HG03575 (cell line): ENCODE results near the gene C2orf72.
"Not testable (repeated sequence)": the region's sequence is repeated elsewhere in the genome, so short reads cannot be mapped to it uniquely, and the experiment has no call there.

ENCODE experiments used
- ATAC-seq: cut with Tn5 transposase; IDR thresholded peaks from one replicate; pipeline ENCODE4 v1.9.1; 2021; ENCODE audit not compliant: unreplicated experiment, insufficient number of reproducible peaks, low FRiP score; ENCODE audit errors: extremely low read depth

C2orf72 gene

DNA sequence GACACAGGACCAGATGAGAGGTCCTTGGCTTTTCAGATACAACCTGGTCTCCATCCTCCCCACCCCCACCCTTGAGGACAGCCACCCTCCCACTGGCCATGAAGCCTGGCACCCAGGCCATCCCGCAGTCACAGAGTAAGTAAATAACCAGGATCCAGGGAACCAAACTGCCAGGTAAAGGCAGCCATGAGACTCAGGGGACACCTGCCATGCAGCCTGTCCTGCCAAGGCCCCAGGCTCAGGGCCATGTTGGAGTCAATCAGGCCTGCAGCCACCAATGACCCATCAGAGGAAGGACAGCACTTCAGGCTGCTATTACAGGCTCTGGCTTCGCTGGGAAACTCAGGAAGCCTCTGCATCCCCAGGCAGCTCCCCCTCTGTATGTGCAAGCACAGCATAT, 25.8 kb upstream of the C2orf72 start:
- no peak for ATAC-seq

DNA sequence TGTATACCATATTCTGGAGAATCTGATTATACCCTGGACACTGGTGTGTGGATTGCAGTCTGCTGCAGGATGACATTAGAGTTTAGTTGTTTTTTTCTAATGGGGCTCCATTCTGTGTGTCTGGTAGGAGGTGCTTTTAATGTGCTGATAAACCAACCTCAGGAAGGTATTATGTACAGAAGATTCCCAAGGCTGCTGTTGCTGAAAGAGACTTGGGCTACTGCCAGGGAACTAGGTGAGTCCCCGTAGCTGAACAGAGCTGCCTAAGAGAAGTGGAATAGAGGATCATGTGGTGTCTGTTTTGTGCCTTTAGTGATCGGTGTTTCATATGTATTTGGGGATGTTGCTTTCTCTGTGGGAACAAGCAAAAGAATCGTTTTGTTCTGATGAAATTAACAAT, 24.9 kb upstream of the C2orf72 start:
- no peak for ATAC-seq

DNA sequence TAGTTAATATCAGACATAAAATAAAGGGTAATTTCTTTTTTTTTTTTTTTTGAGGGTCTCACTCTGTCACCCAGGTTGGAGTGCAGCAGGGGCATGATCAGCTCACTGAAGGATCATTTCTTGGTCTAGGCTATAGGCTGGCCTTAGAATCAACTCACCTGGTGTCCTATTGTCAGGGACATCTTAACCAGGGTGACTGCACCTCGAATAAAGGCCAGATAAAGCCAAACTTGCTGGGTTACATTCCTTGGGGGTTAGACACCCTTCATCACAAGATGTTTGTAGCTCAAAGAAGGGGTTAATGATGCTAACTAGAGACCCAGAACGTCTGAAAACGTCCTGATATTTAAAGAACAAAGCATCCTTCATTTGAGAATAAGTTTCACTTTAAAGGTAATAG, 23.5 kb upstream of the C2orf72 start:
- ATAC-seq, result no peak

DNA sequence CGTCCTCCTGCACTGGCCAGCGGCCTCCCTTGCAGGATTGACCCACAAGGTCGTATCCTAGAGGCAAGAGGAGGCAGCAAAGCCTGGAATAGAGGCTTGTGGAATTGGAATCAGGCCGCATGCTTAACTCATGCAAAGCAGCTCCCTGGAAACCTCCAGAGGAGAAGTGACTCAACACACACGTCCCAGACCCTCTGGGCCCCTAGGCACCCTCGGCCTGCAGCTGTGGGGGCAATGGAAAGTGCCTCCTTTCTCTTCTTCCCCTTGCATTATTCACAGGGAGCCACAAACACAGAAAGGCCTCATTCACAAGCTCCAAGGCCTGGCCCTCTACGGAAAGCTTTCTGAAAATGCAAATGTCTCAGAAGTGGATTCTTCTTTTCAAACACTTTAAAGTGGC, 21.8 kb upstream of the C2orf72 start:
- no peak for ATAC-seq

DNA sequence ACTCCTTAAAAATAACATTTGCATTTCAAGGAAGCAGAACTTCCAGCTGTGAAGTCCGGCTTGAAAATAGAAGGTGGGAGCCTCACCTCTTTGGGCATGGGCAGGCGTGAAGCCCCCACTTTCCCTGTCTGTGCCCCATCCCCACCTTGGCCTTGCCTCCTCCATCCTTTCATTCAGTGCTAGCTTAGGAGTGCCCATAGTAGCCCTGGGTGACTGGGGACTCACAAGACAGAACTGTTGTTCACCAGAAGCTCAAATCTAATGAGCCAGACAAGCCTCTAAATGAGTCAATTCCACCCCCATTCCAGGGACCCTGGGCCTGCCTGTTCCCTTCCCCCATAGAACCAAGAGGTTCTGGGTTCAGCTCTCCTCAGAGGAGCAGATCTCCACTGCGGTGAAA, 21.4 kb upstream of the C2orf72 start:
- no peak for ATAC-seq

DNA sequence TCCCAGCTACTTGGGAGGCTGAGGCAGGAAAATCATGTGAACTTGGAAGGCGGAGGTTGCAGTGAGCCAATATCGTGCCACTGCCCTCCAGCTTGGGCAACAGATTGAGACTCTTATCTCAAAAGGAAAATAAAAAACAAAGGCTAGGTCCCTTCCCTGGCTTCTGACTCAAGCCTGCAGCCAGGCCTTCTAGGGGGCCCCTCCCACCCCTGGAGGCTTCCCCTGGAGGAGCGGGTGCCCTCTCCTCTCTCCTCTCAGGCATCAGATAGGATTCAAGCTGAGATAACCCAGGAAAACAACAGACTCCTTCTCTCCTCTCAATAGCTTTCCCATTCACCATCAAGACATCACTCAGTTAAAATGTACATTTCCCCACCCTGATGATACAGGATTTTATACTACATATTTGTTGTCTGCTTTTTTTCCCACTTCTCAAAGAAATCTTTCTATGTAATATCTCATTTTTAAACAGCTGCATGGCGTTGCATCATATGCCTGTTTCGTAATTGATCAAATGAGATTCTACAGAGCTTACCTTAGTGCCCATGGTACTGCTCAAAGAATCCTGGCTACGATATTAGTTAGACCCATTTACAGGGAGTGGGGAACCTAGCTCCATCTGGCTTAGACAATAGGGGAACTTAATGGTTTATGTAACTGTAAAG, 20.6 kb upstream of the C2orf72 start:
- ATAC-seq, result no peak

DNA sequence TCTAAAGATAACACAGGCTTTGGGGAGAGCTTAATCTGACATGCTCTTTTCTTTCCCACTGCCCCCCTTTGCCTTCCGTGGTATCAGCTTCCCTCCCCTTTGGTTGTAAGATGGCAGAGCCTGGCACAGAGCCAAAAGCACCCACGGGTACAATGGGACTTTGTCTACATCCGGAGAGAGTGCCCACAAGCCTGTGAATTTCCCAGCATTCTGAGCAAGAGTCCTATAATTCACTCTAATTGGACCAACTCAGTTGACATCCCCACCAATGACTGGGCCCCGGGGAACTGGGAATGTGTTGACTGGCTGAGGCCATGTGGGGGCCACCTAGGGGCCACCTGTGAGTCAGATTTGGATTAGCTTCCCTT, 20.1 kb upstream of the C2orf72 start:
- ATAC-seq, result no peak

DNA sequence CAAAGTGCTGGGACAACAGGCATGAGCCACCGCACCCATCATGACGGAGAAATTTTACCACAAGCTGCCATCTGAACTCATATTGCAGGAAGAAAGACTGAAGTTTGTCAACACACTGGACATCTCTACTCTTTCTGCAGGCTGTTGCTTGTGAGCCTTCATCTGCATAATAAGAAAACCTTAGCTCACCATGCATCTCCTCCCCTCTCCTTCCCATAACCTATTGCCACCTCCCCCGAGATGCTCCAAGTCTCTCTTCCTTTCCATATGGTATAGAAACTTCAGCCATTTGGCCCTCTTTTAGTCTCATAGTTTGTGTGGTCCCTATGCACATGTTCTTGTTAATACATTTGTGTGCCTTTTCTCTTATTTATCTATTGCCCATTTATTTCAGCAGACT, 19.1 kb upstream of the C2orf72 start:
- no peak for ATAC-seq

DNA sequence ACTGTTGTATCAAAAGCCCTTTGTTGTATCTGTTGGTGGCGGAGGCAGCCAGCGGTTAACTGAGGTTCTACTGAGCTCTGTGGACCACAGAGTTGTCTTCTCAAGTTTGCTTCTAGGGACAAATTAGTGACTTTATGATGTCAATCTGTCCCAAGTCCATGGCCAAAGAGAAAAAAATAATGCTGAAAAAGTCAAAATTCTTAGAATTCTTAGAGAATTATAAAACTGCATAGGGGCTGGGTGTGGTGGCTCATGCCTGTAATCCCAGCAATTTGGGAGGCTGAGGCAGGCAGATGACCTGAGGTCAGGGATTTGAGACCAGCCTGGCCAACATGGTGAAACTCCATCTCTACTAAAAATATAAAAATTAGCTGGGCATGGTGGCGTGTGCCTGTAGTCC, 12.3 kb upstream of the C2orf72 start:
- ATAC-seq, result not testable (repeated sequence)

DNA sequence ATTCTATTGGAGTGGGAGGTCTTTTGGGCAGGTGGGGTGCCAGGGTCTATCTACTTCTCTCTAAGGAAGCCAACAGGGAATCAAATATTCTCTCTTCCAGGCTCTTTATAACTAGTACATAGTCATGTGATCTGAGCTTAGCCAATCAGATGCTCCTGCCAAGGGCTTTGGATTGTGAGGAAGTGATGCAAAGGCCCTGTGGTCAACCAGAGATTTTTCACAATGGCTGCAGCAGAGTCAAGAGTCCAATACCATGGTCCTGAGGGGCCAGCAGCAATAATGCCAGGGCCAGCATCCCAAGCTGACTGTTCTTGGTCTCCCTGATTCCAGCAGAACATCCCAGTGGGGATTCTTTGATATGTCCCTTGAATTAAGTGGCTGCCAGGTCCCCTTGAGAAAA, 8.4 kb upstream of the C2orf72 start:
- no peak for ATAC-seq

DNA sequence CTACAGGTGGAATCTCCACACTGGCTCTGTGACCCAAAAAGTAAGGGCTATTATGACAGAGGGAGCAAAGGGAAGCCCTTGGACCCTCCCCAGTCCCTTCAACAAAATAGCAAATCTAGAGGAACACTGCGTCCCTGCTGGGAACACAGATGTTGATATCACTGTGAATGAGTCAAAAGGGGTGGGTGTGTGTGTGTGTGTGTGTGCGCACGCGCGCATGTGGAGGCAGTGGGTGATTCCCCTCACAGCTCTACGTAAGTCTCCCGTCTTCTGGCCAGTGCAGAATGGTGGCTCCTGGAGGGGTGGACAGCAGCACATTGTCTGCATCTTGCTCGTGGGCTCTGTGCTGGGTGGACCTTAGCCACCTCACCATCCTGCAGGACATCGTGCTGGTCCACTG, 7.8 kb upstream of the C2orf72 start:
- ATAC-seq, result no peak

DNA sequence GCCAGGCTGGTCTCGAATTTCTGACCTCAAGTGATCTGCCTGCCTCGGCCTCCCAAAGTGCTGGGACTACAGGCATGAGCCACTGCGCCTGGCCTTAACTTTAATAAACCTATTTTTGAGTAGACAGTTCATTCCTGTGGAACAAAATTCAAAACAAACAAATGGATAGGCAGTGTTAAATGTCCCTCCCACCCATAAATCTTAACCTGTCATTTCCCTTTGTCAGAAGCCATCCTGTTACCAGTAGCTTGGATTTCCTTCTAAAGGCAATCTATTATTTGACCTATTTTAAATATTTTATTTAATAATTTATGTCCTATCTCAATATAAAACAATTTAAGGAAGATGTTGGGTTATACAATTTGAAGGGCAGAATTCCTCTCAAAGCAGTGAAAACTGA, 6.6 kb upstream of the C2orf72 start:
- no peak for ATAC-seq

DNA sequence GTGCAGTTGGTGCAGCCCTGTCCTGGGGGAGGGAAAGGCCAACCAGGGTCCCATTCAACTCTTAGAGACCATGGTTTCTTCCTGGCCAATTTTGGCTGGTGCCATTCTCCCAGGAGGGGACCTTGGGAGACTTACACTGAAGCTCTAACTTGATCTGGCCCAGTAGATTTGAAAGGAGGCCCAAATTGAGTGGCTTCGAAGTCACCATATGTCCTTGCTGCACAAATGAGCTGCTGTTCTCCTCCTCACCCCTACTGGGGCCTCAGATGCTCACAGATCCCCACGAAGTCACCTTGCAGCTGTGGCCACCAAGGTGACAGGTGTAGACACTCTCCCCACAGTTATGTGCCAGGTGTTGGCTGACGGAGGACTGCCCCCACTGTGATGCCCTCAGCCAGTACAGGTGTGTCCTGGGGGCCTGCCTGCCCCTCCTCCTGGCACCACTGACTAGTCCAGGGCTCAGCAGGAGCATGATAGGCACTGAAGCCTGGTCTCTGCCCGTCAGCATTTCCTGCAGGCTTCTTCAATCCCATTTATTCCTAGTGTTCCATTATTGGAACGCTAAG, 4.7 kb upstream of the C2orf72 start:
- ATAC-seq, result no peak

DNA sequence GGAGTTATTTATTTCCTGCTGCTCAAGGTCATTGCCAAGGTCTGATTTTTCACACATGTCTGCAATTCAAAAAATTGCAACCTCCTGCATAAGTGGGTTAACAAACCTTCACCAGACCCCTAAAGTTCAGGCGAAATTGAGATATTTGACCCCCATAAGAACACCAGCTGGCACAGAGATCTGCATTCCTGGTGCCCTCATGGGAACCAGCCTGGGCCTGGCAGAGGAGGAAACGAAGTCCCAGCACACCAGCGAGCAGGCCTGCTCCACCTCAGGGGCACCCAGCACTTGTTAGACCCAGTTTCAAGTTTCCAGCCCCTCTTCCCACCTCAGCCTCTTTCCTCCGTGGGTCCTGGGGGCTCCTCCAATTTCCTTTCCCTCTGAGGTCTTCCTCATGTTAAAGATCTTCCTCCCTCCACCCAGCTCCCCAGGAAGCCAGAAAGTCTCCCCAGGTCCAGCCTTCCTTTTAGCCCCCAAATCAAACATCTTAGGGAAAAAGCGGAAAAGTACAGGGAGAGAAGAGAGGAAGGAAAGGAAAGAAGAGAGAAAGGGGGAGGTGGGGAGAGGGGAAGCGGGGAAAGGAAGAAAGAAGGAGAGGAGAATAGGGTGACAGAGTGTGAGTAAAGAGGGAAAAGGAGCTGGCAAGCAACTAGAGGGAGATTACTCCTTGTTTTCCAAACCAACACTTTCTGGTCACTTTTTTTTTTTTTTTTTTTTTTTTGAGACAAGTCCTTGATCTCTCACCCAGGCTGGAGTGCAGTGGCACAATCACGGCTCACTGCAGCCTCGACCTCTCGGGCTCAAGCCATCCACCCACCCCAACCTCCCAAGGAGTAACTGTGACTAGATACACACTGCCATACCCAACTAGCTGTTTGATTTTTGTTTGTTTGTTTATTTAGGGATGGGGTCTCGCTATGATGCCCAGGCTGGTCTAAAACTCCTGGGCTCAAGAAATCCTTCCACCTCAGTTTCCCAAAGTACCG, 3.9 kb upstream of the C2orf72 start:
- no peak for ATAC-seq

DNA sequence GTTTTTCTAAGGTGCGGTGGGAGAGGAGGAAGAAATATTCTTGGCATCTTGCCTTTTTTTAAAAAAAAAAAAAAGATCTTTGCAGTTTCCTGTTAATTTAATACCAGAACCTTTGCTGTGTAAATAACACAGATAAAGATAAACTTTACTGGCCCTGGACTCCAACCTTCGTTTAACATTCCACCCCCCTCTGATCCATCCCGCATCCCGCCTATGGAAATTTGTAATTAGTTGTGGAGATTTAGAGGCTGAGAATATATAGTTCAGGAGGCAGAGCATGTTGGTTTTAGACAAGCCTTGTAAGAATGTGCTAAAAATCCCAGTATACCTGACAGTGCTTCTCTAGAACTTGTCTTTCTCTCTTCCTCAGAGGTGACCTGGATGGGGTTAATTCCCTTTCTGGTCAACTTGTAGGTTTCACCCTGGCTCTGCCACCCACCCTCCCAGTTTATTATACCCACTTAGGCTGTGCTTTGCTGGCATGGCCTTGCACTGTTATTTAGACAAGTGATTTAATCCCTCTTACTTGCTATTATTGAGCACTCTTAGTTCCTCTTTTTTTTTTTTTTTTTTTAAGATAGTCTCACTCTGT, 2.9 kb upstream of the C2orf72 start:
- ATAC-seq, result no peak

DNA sequence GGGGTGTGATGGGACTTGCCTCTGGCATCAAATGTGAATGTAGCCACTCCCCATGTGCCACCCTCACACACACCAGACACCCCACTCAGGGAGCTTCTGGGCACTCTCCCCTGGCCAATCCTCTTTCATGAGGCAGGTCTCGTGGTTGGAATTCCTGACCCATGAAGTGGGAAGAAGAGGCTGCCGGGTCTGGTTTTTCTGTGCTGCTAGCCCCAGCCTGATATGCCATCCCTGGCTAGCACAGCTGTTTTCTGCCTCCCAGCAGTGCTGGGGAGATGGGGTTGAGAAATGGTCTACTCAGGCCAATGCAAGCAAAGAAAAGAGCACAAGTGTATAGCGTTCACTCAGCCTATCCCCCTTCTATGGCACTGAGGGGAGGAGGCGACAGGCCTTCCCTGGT, 1.2 kb upstream of the C2orf72 start:
- ATAC-seq, result no peak

DNA sequence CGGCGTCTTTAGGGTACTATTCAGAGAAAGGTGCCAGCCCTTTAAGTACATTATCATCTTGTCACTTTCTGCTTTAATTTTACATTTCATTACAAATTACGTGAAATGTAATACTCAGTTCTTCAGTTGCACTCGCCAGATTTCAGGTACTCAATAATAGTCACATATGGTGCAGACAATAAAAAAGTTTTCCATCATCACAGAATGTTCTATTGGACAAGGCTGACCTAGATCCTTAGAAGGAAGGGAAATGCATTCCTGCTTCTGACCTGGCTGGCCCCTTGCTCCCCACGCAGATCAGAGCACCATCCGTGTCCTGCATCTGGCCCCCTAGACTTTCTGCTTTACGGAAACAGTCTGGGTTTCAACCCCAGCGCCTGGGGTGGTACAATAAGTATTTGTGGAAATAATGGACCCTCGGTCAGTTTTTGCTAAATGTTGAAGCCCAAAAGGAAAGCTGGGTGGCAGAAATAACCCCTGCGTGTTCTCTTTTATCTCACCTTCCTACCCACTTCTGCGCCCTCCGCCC, 681 bp upstream of the C2orf72 start:
- no peak for ATAC-seq

DNA sequence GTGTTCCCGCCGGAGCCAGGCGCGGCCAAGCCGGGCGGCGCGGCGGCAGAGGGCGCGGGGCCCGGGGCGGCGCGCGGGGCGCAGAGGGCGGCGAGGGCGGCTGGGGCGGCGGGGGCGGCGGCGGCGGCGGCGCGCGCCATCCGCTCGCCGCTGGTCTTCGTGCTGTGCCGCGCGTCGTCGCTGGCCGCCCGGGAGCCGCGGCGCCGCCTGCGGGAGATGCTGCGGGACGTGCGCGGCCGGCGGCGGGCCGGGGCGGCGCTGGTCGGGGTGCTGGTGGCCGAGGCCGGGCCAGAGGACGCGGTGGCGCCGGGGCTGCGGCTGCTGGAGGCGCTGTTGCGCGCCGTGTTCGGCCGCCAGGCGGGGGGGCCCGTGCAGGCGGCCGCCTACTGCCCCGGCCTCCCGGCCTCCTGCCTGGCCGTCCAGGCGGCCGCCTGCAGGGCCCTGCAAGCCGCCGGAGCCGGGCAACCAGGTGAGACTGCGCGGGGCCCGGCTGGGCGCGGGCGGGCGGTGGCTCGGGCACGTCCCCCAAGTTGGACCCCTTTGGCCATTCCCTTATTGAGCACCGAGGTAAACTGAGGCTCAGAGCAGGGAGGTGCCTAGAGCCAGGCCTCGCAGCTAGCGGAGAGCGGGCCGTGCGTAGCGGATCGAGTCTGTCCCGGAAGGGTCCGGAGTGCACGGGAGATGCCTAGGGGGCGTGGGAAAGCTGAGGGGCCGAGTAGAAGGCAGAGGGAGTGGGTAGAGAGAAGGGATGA, 584 bp downstream of the C2orf72 start:
- no peak for ATAC-seq
